Astrocyte (in vitro differentiated cells and primary cell): ENCODE data around the gene NR1H2.

ENCODE experiments used
- CTCF ChIP-seq: IDR thresholded peaks from 2 replicates; pipeline ENCODE4 v1.5.1; 2011; ENCODE audit warnings: low read depth, mild to moderate bottlenecking, inconsistent platforms, low read length, moderate library complexity; ENCODE audit not compliant: insufficient read depth
- EZH2 ChIP-seq: IDR thresholded peaks from 2 replicates; pipeline ENCODE4 v1.6.1; 2012; ENCODE audit warnings: mild to moderate bottlenecking, low read length, inconsistent platforms; ENCODE audit not compliant: insufficient read depth

GRCh38 chr19:50333737-50334617, 42.3 kb upstream of the NR1H2 start:
- TF ChIP-seq CTCF: no peak
- TF ChIP-seq EZH2: no peak
